ENCODE data around the gene PRAMEF14.
"Not testable (repeated sequence)": the region's sequence is repeated elsewhere in the genome, so short reads cannot be mapped to it uniquely, and the experiment has no call there.

The PRAMEF14 gene, protein sequence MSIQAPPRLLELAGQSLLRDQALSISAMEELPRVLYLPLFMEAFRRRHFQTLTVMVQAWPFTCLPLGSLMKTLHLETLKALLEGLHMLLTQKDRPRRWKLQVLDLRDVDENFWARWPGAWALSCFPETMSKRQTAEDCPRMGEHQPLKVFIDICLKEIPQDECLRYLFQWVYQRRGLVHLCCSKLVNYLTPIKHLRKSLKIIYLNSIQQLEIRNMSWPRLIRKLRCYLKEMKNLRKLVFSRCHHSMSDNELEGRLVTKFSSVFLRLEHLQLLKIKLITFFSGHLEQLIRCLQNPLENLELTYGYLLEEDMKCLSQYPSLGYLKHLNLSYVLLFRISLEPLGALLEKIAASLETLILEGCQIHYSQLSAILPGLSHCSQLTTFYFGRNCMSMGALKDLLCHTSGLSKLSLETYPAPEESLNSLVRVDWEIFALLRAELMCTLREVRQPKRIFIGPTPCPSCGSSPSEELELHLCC

GRCh38 chr1:13347034-13347433, at the start of gene PRAMEF14:
Gene PRAMEF14, minus strand, starts transcription at chr1:13347134. Its CDS starts 1,820 bp downstream, at chr1:13345314.
- not testable (repeated sequence) for H3K4me3 ChIP-seq (ENCODE audit: low read depth, low read length)

- H3K4me3 ChIP-seq (ENCODE audit: low read depth, low read length): not testable (repeated sequence)
Measured at GRCh38 chr1:13395311-13395710, 48.4 kb upstream of the PRAMEF14 start.

- H3K4me3 ChIP-seq (ENCODE audit: low read depth, low read length): not testable (repeated sequence)
Measured at GRCh38 chr1:13394761-13395160, 47.8 kb upstream of the PRAMEF14 start.

- not testable (repeated sequence) for H3K4me3 ChIP-seq (ENCODE audit: low read depth, low read length)
Measured at GRCh38 chr1:13393004-13393403, 46.1 kb upstream of the PRAMEF14 start.

DNA sequence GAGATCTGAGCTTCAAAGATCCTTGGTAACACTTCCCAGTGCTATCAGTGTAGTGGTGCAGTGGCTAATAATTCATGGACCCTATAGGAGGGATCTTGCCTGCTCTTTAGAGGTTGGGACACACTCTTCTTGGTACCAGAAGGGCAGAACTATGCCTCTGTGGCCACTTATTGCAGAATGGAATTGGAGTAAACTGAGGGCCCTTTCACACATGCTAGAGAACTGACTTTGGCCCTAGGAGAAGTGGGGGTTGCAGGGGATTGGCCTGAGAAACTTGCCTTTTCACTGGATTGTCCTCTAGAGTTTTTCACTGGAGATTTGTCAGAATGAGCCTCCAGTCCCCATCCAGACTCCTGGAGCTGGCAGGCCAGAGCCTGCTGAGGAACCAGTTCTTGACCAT, 42.4 kb upstream of the PRAMEF14 start, which contains the start of gene PRAMEF17:
TSS of gene PRAMEF17 (plus strand) at position 301 of the 400 bp plus-strand sequence. CDS start at position 327, 26 bp downstream.
- not testable (repeated sequence) for H3K4me3 ChIP-seq (ENCODE audit: low read depth, low read length)

DNA sequence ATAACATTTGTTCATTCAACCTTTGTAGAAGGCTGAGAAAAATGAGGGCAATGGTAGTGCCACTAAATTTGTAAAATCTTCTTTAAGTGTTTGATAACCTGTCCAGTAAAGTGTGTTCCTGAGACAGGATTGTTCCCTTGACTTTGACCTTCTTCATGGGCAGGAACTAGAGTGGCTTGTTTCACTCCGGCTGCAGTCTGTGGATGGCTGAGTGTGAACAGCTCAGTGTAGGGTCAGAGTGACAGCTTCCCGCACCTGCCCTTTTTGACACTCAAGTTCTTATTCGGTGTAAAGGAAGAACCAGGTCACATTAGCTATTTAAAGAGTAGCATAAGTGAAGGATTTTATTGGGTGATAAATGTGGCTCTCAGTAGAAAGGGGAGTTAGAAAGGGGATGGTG, 33.4 kb upstream of the PRAMEF14 start:
- not testable (repeated sequence) for H3K4me3 ChIP-seq (ENCODE audit: low read depth, low read length)

DNA sequence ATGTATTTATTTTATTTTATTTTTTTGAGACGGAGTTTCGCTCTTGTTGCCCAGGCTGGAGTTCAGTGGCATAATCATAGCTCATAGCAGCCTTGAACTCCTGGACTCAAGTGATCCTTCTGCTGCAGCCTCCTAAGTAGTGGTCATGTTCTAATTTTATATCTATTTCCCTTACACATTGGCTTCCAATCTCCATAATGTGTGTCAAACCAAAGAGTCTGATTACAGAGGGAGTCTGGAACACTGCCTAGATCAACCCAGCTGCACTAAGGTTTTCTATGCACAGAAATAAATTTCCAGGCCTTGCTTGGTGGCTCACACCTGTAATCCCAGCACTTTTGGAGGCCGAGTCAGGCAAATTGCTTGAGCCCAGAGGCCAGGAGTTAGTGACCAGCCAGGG, 32.0 kb upstream of the PRAMEF14 start:
- H3K4me3 ChIP-seq (ENCODE audit: low read depth, low read length): not testable (repeated sequence)

DNA sequence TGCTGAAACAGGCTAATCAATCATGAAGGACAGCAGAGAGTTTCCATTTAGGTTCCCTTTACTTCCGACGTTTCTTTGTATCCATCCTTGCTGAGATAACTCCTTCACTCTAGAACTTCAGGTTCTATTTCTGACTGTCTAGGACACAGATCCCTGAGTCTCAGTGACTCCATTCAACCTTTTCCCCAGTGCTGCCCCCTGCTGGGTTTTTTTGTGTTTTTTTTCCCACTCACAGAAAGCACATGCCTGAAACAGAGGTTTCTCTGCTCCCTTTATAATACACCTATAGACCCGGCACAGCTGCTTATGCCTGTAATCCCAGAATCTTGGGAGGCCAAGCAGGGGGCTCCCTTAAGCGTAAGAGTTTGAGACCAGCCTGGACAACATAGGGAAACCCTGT, 21.6 kb upstream of the PRAMEF14 start:
- not testable (repeated sequence) for H3K4me3 ChIP-seq (ENCODE audit: low read depth, low read length)

DNA sequence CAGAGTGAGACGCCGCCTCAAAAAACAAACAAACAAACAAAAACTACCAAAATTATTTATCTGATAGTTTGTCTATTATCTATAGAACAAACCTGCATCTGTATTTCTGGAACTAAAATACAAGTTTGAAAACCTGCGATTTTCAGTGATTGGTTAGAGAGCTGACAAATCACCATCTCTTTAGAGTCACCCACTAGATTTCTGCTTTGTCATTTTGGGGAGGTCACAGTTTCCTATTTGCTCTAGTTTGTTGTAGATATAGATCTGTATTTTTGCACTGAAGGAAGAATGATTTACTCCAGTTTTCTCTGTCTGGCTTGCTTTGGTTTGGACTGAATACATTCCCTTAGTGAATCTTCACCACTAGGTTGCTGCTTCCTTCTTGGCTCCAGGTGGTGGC, 19.6 kb upstream of the PRAMEF14 start:
- H3K4me3 ChIP-seq (ENCODE audit: low read depth, low read length): not testable (repeated sequence)

- H3K4me3 ChIP-seq (ENCODE audit: low read depth, low read length): not testable (repeated sequence)
Measured at GRCh38 chr1:13364928-13365327, 18.0 kb upstream of the PRAMEF14 start.

GRCh38 chr1:13362364-13362763, 15.4 kb upstream of the PRAMEF14 start:
- H3K4me3 ChIP-seq (ENCODE audit: low read depth, low read length): not testable (repeated sequence)

DNA sequence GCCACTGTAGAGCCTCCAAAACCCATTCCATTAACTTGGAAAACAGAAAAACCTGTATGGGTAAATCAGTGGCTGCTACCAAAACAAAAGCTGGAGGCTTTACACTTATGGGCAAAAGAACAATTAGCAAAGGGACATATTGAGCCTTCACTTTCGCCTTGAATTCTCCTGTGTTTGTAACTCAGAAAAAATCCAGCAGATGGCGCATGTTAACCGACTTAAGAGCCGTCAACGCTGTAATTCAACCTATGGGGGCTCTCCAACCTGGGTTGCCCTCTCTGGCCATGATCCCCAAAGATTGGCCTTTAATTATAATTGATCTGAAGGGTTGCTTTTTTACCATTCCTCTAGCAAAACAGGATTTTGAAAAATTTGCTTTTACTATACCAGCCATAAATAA, 9.8 kb upstream of the PRAMEF14 start:
- not testable (repeated sequence) for H3K4me3 ChIP-seq (ENCODE audit: low read depth, low read length)

DNA sequence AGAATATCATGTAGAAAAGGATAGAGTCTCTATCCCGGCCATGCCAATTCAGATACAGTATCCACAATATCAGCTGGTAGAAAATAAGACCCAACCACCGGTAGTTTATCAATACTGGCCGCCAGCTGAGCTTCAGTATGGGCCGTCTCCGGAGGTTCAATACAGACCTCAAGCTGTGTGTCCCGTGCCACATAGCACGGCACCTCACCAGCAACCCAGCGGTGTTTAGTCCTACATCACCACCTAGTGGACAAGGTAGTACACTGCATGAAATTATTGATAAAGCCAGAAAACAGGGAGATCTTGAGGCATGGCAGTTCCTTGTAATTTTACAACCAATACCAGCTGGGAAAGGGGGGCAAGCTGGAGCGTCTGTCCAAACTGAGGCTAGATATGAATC, 7.5 kb upstream of the PRAMEF14 start:
- not testable (repeated sequence) for H3K4me3 ChIP-seq (ENCODE audit: low read depth, low read length)

GRCh38 chr1:13353476-13353875, 6.5 kb upstream of the PRAMEF14 start:
- H3K4me3 ChIP-seq (ENCODE audit: low read depth, low read length): not testable (repeated sequence)

DNA sequence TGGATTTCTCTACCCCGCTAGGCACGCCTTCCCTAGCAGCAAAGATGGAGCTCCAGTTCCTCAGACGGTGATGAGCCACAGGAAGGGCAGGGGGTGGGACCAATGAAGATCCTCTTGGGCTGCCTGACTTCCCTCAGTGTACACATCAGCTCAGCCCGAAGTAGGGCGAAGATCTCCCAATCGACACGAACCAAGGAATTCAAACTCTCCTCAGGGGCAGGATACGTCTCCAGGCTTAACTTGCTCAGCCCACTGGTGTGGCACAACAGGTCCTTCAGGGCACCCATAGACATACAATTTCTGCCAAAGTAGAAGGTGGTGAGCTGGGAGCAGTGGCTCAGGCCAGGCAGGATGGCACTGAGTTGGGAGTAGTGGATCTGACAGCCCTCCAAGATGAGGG, 4.4 kb downstream of the PRAMEF14 start:
- not testable (repeated sequence) for H3K4me3 ChIP-seq (ENCODE audit: low read depth, low read length)

DNA sequence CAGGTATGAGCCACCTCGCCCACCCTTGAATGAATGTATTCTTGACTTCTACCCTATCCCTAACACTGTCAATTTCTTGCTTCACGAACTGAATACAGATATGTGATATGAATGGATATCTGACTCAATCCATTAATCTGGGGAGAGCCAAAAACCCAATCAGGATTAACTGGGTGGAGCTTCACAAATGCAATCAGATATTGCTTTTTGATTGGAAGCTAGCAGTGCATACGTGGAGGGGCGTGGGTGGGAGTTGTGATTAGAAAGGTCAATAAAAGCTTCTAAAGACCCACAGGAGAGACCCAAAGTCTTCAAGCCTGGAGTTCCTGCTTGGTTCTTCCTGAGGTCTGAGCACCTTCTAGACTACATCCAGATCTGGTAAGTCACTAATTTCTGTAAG, 31.7 kb downstream of the PRAMEF14 start, which contains the start of gene PRAMEF15:
TSS of gene PRAMEF15 (plus strand) at position 301 of the 400 bp plus-strand sequence. CDS start 2,827 bp downstream, outside the sequence.
- not testable (repeated sequence) for H3K4me3 ChIP-seq (ENCODE audit: low read depth, low read length)

- H3K4me3 ChIP-seq (ENCODE audit: low read depth, low read length): not testable (repeated sequence)
Measured at GRCh38 chr1:13303239-13303638, 43.7 kb downstream of the PRAMEF14 start, which contains the start of gene PRAMEF33. Gene PRAMEF33, plus strand, starts transcription at chr1:13303539. Its CDS starts 2,416 bp downstream, at chr1:13305955.

DNA sequence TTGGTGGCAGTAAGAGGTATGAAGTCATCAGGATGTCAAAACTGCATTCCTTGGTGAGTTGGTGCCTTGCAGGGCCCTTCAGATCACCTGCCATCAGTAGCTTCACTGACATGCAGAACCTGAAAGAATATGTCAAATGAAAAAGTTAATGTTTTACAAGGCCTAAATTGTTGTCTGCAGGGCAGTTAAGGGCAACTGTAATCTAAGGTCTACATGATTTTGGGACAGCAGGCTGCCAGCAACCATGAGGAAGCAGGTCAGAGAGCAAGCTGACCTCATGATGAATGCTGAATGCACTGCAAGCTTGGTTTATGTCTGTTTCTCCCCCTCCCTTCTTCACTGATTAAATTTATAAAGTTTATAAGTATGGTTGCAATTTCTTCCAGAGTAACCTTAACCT, 44.7 kb downstream of the PRAMEF14 start:
- not testable (repeated sequence) for H3K4me3 ChIP-seq (ENCODE audit: low read depth, low read length)

DNA sequence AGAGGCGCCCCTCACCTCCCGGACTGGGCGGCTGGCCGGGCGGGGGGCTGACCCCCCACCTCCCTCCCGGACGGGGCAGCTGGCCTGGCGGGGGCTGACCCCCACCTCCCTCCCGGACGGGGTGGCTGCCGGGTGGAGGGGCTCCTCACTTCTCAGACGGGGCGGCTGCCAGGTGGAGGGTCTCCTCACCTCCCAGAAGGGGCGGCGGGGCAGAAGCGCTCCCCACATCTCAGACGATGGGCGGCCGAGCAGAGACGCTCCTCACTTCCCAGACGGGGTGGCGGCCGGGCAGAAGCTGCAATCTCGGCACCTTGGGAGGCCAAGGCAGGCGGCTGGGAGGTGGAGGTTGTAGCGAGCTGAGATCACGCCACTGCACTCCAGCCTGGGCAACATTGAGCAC, 48.2 kb downstream of the PRAMEF14 start:
- not testable (repeated sequence) for H3K4me3 ChIP-seq (ENCODE audit: low read depth, low read length)

GRCh38 chr1:13297216-13297931, 49.6 kb downstream of the PRAMEF14 start:
- H3K4me3 ChIP-seq (ENCODE audit: low read depth, low read length): not testable (repeated sequence)

Data from iPS-11a (cell line).